ENCODE data around the gene SPAM1.

DNA sequence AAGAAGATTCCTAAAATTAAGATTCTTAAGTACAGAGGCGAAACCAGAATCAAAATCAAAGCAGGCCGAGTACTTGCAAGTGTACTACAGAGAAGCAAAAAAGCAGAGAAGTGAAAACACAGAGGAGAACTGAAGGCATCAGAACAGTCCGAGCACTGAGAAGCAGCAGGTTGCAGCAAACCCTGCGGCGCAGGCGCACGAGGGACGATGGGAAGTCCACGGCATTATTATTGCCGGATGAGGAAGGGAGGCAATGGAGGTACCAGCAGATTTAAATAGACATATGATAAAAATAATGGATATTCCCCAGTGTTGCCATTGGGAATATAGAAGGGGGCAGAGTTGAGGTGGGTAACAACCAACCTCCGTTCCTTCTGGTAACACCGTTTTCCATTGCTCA, 7.2 kb upstream of the SPAM1 start:
- TF ChIP-seq POLR2A (IDR thresholded peaks at IDR 0.05), result no peak
- TF ChIP-seq, protein P1, sequence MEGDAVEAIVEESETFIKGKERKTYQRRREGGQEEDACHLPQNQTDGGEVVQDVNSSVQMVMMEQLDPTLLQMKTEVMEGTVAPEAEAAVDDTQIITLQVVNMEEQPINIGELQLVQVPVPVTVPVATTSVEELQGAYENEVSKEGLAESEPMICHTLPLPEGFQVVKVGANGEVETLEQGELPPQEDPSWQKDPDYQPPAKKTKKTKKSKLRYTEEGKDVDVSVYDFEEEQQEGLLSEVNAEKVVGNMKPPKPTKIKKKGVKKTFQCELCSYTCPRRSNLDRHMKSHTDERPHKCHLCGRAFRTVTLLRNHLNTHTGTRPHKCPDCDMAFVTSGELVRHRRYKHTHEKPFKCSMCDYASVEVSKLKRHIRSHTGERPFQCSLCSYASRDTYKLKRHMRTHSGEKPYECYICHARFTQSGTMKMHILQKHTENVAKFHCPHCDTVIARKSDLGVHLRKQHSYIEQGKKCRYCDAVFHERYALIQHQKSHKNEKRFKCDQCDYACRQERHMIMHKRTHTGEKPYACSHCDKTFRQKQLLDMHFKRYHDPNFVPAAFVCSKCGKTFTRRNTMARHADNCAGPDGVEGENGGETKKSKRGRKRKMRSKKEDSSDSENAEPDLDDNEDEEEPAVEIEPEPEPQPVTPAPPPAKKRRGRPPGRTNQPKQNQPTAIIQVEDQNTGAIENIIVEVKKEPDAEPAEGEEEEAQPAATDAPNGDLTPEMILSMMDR (IDR thresholded peaks at IDR 0.05), result no peak
- TF ChIP-seq POLR2AphosphoS5 (IDR thresholded peaks at IDR 0.05), result no peak
